Prostate gland (tissue), 2 donors: ENCODE results near the gene SMIM36.

ENCODE experiments used
- POLR2A ChIP-seq: fragments of 450-650 bp; IDR thresholded peaks from one replicate; pipeline ENCODE4 v1.6.1; 2016; ENCODE audit warnings: antibody characterized with exemption, mild to moderate bottlenecking
- POLR2AphosphoS5 ChIP-seq: sonication (generic); formaldehyde crosslinking; IDR thresholded peaks from one replicate; pipeline ENCODE4 v1.6.1; 2017; ENCODE audit warnings: antibody characterized with exemption
- TF ChIP-seq, protein P1 (sequence below), 4 experiments: fragments of 200-600 bp in 2 of 4; fragments of 450-650 bp in 2 of 4; sonication (generic) in 2 of 4; IDR thresholded peaks; 1 replicate in 3 of 4; 2 replicates in 1 of 4; pipeline ENCODE4 v1.5.1; 2016 to 2019; ENCODE audit warnings: antibody characterized with exemption in 4 of 4, mild to moderate bottlenecking in 2 of 4, moderate library complexity in 2 of 4

DNA sequence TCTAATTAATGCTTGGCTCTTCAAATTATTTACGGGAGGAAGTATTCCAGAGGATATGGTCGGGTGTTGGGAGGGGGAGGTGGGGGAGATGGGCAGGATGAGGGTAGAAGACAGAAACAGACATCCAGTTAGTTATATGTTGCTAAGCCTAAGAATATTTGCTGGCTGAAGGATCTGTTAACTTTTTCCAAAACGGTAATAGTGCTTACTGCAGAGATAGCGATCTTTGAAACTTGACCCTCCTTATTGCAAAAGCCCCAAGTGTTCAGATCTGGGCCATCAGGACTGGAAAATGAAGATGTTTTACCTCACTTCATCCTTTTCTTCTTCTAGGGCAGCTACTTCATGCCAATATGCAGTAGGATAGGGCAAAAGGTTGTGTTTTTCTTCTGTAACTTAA is 62.6 kb downstream of the SMIM36 start:
- TF ChIP-seq POLR2A (no peak), POLR2AphosphoS5 (peak; percentile 61)
- TF ChIP-seq, protein P1, sequence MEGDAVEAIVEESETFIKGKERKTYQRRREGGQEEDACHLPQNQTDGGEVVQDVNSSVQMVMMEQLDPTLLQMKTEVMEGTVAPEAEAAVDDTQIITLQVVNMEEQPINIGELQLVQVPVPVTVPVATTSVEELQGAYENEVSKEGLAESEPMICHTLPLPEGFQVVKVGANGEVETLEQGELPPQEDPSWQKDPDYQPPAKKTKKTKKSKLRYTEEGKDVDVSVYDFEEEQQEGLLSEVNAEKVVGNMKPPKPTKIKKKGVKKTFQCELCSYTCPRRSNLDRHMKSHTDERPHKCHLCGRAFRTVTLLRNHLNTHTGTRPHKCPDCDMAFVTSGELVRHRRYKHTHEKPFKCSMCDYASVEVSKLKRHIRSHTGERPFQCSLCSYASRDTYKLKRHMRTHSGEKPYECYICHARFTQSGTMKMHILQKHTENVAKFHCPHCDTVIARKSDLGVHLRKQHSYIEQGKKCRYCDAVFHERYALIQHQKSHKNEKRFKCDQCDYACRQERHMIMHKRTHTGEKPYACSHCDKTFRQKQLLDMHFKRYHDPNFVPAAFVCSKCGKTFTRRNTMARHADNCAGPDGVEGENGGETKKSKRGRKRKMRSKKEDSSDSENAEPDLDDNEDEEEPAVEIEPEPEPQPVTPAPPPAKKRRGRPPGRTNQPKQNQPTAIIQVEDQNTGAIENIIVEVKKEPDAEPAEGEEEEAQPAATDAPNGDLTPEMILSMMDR (IDR thresholded peaks at IDR 0.05): no peak
